Stimulated activated CD4-positive, alpha-beta T cell treated with anti-CD3 and anti-CD28 coated beads, TNF-alpha, amount 100 ng/mL, for 1 hour (primary cell): ENCODE results near the gene FBXO41.

ENCODE experiments used
- DNase-seq, 3 donors: peaks; one replicate each; pipeline ENCODE4 v3.0.0-alpha.2; 2020; ENCODE audit warnings: low read depth in 3 of 3, low spot score in 1 of 3

FBXO41 gene

GRCh38 chr2:73262108-73262651 lies 22.1 kb downstream of the FBXO41 start:
- no peak for DNase-seq

GRCh38 chr2:73260338-73260984 lies 23.8 kb downstream of the FBXO41 start:
- DNase-seq: no peak

- DNase-seq: no peak
Observed at GRCh38 chr2:73259704-73260337, 24.5 kb downstream of the FBXO41 start.

GRCh38 chr2:73259276-73259675 lies 25.0 kb downstream of the FBXO41 start:
- no peak for DNase-seq

- no peak for DNase-seq
Observed at GRCh38 chr2:73258913-73259215, 25.4 kb downstream of the FBXO41 start.

GRCh38 chr2:73258186-73258912 lies 25.9 kb downstream of the FBXO41 start:
- no peak for DNase-seq

- DNase-seq: no peak
Observed at GRCh38 chr2:73257425-73258125, 26.7 kb downstream of the FBXO41 start.

- no peak for DNase-seq
Observed at GRCh38 chr2:73257021-73257420, 27.3 kb downstream of the FBXO41 start.

- DNase-seq: no peak
Observed at GRCh38 chr2:73256618-73256922, 27.7 kb downstream of the FBXO41 start.

GRCh38 chr2:73255907-73256617 lies 28.2 kb downstream of the FBXO41 start:
- DNase-seq: no peak

GRCh38 chr2:73255007-73255644 lies 29.2 kb downstream of the FBXO41 start:
- DNase-seq: no peak

GRCh38 chr2:73254343-73255006 lies 29.8 kb downstream of the FBXO41 start:
- no peak for DNase-seq

GRCh38 chr2:73253901-73254300 lies 30.4 kb downstream of the FBXO41 start:
- DNase-seq: no peak

- DNase-seq: no peak
Observed at GRCh38 chr2:73253400-73253799, 30.9 kb downstream of the FBXO41 start.

- no peak for DNase-seq
Observed at GRCh38 chr2:73252238-73253027, 31.8 kb downstream of the FBXO41 start.

GRCh38 chr2:73250872-73251846 lies 33.1 kb downstream of the FBXO41 start:
- no peak for DNase-seq

- DNase-seq: no peak
Observed at GRCh38 chr2:73249636-73250035, 34.6 kb downstream of the FBXO41 start.

- DNase-seq: no peak
Observed at GRCh38 chr2:73246850-73247249, 37.4 kb downstream of the FBXO41 start.
